ENCODE measurements around the gene STAT1.

DNA sequence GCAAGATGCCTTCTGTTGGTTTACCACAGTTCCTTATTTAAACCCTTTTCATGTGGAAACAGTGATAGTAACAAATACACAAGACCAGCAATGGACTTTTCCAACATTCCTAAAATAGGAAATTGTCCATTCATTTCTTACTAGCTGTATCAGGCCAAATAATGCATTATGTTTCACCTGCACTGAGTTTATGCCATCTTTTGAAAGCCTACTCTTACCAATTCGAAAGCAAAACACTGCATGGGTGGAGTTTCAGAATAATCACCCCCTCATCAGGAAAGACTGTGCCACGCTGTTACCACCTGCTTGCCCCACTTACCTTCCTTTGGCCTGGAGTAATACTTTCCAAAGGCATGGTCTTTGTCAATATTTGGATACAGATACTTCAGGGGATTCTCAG lies 37.5 kb downstream of the STAT1 start:
- TF ChIP-seq, protein P1, sequence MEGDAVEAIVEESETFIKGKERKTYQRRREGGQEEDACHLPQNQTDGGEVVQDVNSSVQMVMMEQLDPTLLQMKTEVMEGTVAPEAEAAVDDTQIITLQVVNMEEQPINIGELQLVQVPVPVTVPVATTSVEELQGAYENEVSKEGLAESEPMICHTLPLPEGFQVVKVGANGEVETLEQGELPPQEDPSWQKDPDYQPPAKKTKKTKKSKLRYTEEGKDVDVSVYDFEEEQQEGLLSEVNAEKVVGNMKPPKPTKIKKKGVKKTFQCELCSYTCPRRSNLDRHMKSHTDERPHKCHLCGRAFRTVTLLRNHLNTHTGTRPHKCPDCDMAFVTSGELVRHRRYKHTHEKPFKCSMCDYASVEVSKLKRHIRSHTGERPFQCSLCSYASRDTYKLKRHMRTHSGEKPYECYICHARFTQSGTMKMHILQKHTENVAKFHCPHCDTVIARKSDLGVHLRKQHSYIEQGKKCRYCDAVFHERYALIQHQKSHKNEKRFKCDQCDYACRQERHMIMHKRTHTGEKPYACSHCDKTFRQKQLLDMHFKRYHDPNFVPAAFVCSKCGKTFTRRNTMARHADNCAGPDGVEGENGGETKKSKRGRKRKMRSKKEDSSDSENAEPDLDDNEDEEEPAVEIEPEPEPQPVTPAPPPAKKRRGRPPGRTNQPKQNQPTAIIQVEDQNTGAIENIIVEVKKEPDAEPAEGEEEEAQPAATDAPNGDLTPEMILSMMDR (conservative IDR thresholded peaks at IDR 0.05; ENCODE audit: low read length) = no peak
- TF ChIP-seq EZH2phosphoT487 (IDR thresholded peaks at IDR 0.05; ENCODE audit: borderline replicate concordance) = no peak

Measured in Loucy (cell line).